Fibroblast of lung (primary cell): ENCODE data around the gene ROBO2.

Experiments used
- CTCF ChIP-seq, 2 donors: IDR thresholded peaks in 1 of 2; conservative IDR thresholded peaks in 1 of 2; 1 replicate in 1 of 2; 2 replicates in 1 of 2; pipeline ENCODE4 v1.5.1; 2011 to 2012; ENCODE audit warnings: low read length in 2 of 2, control low read depth in 1 of 2, inconsistent platforms in 1 of 2, low read depth in 1 of 2, mild to moderate bottlenecking in 1 of 2
- EZH2 ChIP-seq: IDR thresholded peaks from 2 replicates; pipeline ENCODE4 v1.5.1; 2012; ENCODE audit warnings: low read length, control low read depth, mild to moderate bottlenecking; ENCODE audit errors: missing control alignments

DNA sequence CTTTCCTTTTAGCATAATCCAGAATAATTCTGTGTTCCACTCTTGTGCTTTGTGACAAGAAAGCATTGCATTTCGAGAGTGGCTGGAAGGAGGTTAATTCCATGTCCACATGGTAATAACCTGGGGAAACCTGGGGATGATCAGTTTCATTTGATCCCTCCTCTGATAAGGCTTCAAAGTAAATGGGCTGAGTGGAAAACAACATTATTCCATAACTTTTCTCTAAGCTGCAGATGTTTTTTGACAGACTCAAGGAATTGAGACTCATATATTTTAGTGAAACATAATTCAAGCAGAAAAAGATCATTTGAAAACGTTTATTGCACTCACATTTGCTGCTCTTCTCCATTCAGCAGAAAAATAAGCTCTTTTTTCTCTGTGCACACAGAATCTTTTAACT is 44.6 kb downstream of the ROBO2 start:
- TF ChIP-seq CTCF (conservative IDR thresholded peaks at IDR 0.05 in 1 of 2, IDR thresholded peaks at IDR 0.05 in 1 of 2; ENCODE audit: low read depth in 1 of 2, low read length in 2 of 2): no peak
- TF ChIP-seq EZH2: no peak
